Caco-2 (cell line): ENCODE data around the gene AGBL3. TPM values are rescaled to one million over a fixed set of nuclear protein-coding genes. Genes with fewer than 3 reads are reported as not detected.
"Not testable (repeated sequence)": the region's sequence is repeated elsewhere in the genome, so short reads cannot be mapped to it uniquely, and the experiment has no call there.

ENCODE experiments used
- BruUV-seq: library from RNA; stranded (reverse); fragments of 400-500 nt; replicated peaks from 2 replicates; lab custom pipeline; 2021; lab: Mats Ljungman, UMichigan
- CTCF ChIA-PET: fragments of 300-600 bp; sonication (Branson Sonifier 250); formaldehyde crosslinking; loops from one replicate; lab custom pipeline; 2022; ENCODE audit warnings: antibody characterized with exemption; lab: Charles Lee
- POLR2A ChIA-PET: fragments of 300-600 bp; sonication (Branson Sonifier 250); formaldehyde crosslinking; loops from one replicate; lab custom pipeline; 2022; ENCODE audit warnings: antibody characterized with exemption; lab: Charles Lee
- DNase-seq, 2 experiments: peaks; one replicate each; pipeline versions ENCODE4 v3.0.0 to v3.0.0-alpha.2; 2020 to 2022
- H3K27me3 ChIP-seq: replicated peaks from 2 replicates; pipeline ENCODE4 v1.6.0; 2011; ENCODE audit warnings: low read length; ENCODE audit not compliant: control insufficient read depth, insufficient read depth
- H3K36me3 ChIP-seq: 2 replicates; pipeline ENCODE4 v1.5.1; 2011; ENCODE audit warnings: low read length; ENCODE audit not compliant: control insufficient read depth, insufficient read depth
- H3K4me1 ChIP-seq: fragments of 250-450 bp; sonication (Bioruptor Pico); 2 replicates; pipeline ENCODE4 v1.5.1; 2020; ENCODE audit warnings: mild to moderate bottlenecking
- H3K4me3 ChIP-seq: 2 replicates; pipeline ENCODE4 v1.5.1; 2011; ENCODE audit warnings: low read depth, mild to moderate bottlenecking, control low read depth, low read length
- H3K9me3 ChIP-seq: fragments of 250-450 bp; sonication (Bioruptor Pico); 2 replicates; pipeline ENCODE4 v1.5.1; 2020; ENCODE audit warnings: mild to moderate bottlenecking, moderate library complexity
- H3K27ac Mint-ChIP-seq: one replicate; pipeline ENCODE4 v1.8.0; 2022; ENCODE audit warnings: mixed read lengths; ENCODE audit not compliant: unreplicated experiment
- H3K27me3 Mint-ChIP-seq: one replicate; pipeline ENCODE4 v1.8.0; 2022; ENCODE audit warnings: mixed read lengths; ENCODE audit not compliant: insufficient read depth, unreplicated experiment
- H3K36me3 Mint-ChIP-seq: one replicate; pipeline ENCODE4 v1.8.0; 2022; ENCODE audit warnings: mild to moderate bottlenecking, mixed read lengths; ENCODE audit not compliant: insufficient read depth, unreplicated experiment
- H3K4me1 Mint-ChIP-seq: one replicate; pipeline ENCODE4 v1.8.0; 2022; ENCODE audit warnings: low read depth, mixed read lengths; ENCODE audit not compliant: unreplicated experiment
- H3K4me3 Mint-ChIP-seq: one replicate; pipeline ENCODE4 v1.8.0; 2022; ENCODE audit warnings: mild to moderate bottlenecking, moderate library complexity, mixed read lengths; ENCODE audit not compliant: unreplicated experiment
- H3K9me3 Mint-ChIP-seq: one replicate; pipeline ENCODE4 v1.8.0; 2022; ENCODE audit warnings: mixed read lengths; ENCODE audit not compliant: unreplicated experiment
- CTCF ChIP-seq, 2 experiments: fragments of 200-600 bp in 1 of 2; IDR thresholded peaks; 1 replicate in 1 of 2; 2 replicates in 1 of 2; pipeline versions ENCODE4 v1.5.1 to v1.8.0; 2011 to 2022; ENCODE audit warnings: antibody characterized with exemption in 1 of 2, control low read depth in 1 of 2, inconsistent platforms in 1 of 2, low read depth in 1 of 2, low read length in 1 of 2, mild to moderate bottlenecking in 1 of 2, moderate library complexity in 1 of 2; ENCODE audit not compliant: insufficient read depth in 1 of 2, severe bottlenecking in 1 of 2, unreplicated experiment in 1 of 2
- intact Hi-C: fragments of 100-400 bp; cut with micrococcal nuclease; formaldehyde crosslinking; loops from one replicate; pipeline ENCODE4 v1.10.0; 2022; ENCODE audit not compliant: unreplicated experiment
- total RNA-seq: library from RNA; stranded (reverse); gene quantifications from 2 replicates; pipeline ENCODE4 v1.2.3, GENCODE V29; 2022

AGBL3 gene
- total RNA-seq, 1 experiment from 2014 or later, result 6.1 TPM

GRCh38 chr7:135035252-135035651 lies 48.9 kb downstream of the AGBL3 start:
- no TSS peak for BruUV-seq
- H3K9me3 ChIP-seq, result no peaks in the 10 kb centered on the region
- Mint-ChIP-seq H3K4me1 (no peaks in the 10 kb centered on the region), H3K36me3 (no peaks in the 10 kb centered on the region), H3K4me3 (no peak overlapping the region), H3K27me3 (no peaks in the 10 kb centered on the region), H3K27ac (no peak overlapping the region), H3K9me3 (no peaks in the 10 kb centered on the region)
- no peaks in the 10 kb centered on the region for H3K36me3 ChIP-seq
- no peak for DNase-seq
- CTCF ChIA-PET, result no interaction called here
- POLR2A ChIA-PET, result no interaction called here
- H3K4me3 ChIP-seq, result no peak overlapping the region
- intact Hi-C loops, result no loop called here
- no peaks in the 10 kb centered on the region for H3K27me3 ChIP-seq
- TF ChIP-seq CTCF (IDR thresholded peaks at IDR 0.05; ENCODE audit: insufficient read depth in 1 of 2, low read depth in 1 of 2, low read length in 1 of 2, severe bottlenecking in 1 of 2, unreplicated experiment in 1 of 2), result no peak
- H3K4me1 ChIP-seq, result no peaks in the 10 kb centered on the region

- intact Hi-C loops, H3K9me3 Mint-ChIP-seq, H3K4me3 Mint-ChIP-seq, H3K4me1 Mint-ChIP-seq, POLR2A ChIA-PET, BruUV-seq, H3K27me3 ChIP-seq, H3K36me3 Mint-ChIP-seq, H3K4me3 ChIP-seq, H3K27me3 Mint-ChIP-seq, H3K27ac Mint-ChIP-seq, H3K36me3 ChIP-seq, CTCF ChIA-PET, DNase-seq, H3K4me1 ChIP-seq: not testable (repeated sequence)
- H3K9me3 ChIP-seq, result 0 out of 2 replicates have a peak, but pooled peaks cover 16% of the 10 kb centered on the region
These were observed 80.7 kb downstream of the AGBL3 start for GRCh38 chr7:135067017-135067416.

- Histone ChIP-seq H3K4me3 (no peak overlapping the region), H3K36me3 (no peaks in the 10 kb centered on the region), H3K9me3 (no peaks in the 10 kb centered on the region), H3K4me1 (no peaks in the 10 kb centered on the region; the same call in 1 of the 2 replicates), H3K27me3 (no peaks in the 10 kb centered on the region)
- Mint-ChIP-seq H3K4me3 (no peak overlapping the region), H3K27ac (no peak overlapping the region), H3K4me1 (peaks cover 6% of the 10 kb centered on the region), H3K36me3 (no peaks in the 10 kb centered on the region), H3K9me3 (no peaks in the 10 kb centered on the region), H3K27me3 (no peaks in the 10 kb centered on the region)
- no peak for DNase-seq
- no peak for TF ChIP-seq CTCF (IDR thresholded peaks at IDR 0.05; ENCODE audit: insufficient read depth in 1 of 2, low read depth in 1 of 2, low read length in 1 of 2, severe bottlenecking in 1 of 2, unreplicated experiment in 1 of 2)
- CTCF ChIA-PET, result no interaction called here
- BruUV-seq, result no TSS peak
- intact Hi-C loops, result no loop called here
- POLR2A ChIA-PET, result no interaction called here
These were observed 87.8 kb downstream of the AGBL3 start for GRCh38 chr7:135074096-135074495.

GRCh38 chr7:135074531-135074930 lies 88.2 kb downstream of the AGBL3 start:
- Mint-ChIP-seq H3K27ac (no peak overlapping the region), H3K36me3 (no peaks in the 10 kb centered on the region), H3K9me3 (no peaks in the 10 kb centered on the region), H3K4me3 (no peak overlapping the region), H3K27me3 (no peaks in the 10 kb centered on the region), H3K4me1 (peaks cover 6% of the 10 kb centered on the region)
- H3K4me3 ChIP-seq, result no peak overlapping the region
- no peaks in the 10 kb centered on the region for H3K27me3 ChIP-seq
- no TSS peak for BruUV-seq
- no peaks in the 10 kb centered on the region for H3K36me3 ChIP-seq
- no peaks in the 10 kb centered on the region; the same call in 1 of the 2 replicates for H3K4me1 ChIP-seq
- H3K9me3 ChIP-seq, result no peaks in the 10 kb centered on the region
- no peak for DNase-seq
- ChIA-PET CTCF (no interaction called here), POLR2A (no interaction called here)
- TF ChIP-seq CTCF (IDR thresholded peaks at IDR 0.05; ENCODE audit: insufficient read depth in 1 of 2, low read depth in 1 of 2, low read length in 1 of 2, severe bottlenecking in 1 of 2, unreplicated experiment in 1 of 2), result no peak
- intact Hi-C loops, result no loop called here
